Epithelial cell of esophagus (primary cell): ENCODE data around the gene IFI44L.
A peak's percentile ranks its signal among the peaks of the same experiment; 100 is the strongest.

Source experiments
- DNase-seq: peaks from one replicate; pipeline ENCODE4 v3.0.0; 2010; ENCODE audit warnings: low read depth
- H3K4me3 ChIP-seq: 2 replicates; pipeline ENCODE4 v1.5.1; 2011; ENCODE audit warnings: mild to moderate bottlenecking, low read length, control low read depth
- TF ChIP-seq, protein P1 (sequence below): IDR thresholded peaks from 2 replicates; pipeline ENCODE4 v1.5.1; 2011; ENCODE audit warnings: low read depth, mild to moderate bottlenecking, low read length, control low read depth, inconsistent platforms; ENCODE audit not compliant: insufficient read depth; ENCODE audit errors: missing control alignments

IFI44L gene

GRCh38 chr1:78630600-78630999 is 10.4 kb downstream of the IFI44L start:
- no peak for DNase-seq
- TF ChIP-seq, protein P1, sequence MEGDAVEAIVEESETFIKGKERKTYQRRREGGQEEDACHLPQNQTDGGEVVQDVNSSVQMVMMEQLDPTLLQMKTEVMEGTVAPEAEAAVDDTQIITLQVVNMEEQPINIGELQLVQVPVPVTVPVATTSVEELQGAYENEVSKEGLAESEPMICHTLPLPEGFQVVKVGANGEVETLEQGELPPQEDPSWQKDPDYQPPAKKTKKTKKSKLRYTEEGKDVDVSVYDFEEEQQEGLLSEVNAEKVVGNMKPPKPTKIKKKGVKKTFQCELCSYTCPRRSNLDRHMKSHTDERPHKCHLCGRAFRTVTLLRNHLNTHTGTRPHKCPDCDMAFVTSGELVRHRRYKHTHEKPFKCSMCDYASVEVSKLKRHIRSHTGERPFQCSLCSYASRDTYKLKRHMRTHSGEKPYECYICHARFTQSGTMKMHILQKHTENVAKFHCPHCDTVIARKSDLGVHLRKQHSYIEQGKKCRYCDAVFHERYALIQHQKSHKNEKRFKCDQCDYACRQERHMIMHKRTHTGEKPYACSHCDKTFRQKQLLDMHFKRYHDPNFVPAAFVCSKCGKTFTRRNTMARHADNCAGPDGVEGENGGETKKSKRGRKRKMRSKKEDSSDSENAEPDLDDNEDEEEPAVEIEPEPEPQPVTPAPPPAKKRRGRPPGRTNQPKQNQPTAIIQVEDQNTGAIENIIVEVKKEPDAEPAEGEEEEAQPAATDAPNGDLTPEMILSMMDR = no peak
- H3K4me3 ChIP-seq = no peak overlapping the region

DNA sequence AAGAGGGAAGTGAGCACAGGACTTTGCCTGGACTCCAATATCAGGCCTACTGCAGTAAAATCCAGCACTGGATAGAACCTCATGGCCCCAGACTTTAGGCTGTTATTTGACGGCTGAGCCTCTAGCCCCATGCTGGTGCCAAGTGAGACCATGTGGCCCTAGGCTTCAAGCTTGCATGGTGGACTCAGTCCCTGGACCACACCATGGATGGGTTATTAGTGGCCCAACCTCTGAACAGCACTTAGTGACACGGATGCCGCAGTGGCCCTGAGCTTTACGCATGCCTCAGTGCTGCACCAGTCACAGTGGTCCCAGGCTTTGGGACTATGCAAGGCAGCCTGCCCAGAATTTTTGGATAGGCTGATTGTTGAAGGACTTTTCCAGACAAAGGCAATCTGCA is 13.0 kb downstream of the IFI44L start:
- H3K4me3 ChIP-seq = no peak overlapping the region
- TF ChIP-seq, protein P1 = no peak
- DNase-seq = no peak

- DNase-seq = no peak
- no peak overlapping the region for H3K4me3 ChIP-seq
- TF ChIP-seq, protein P1 = no peak
These were observed 20.2 kb downstream of the IFI44L start for GRCh38 chr1:78640462-78640861.

DNA sequence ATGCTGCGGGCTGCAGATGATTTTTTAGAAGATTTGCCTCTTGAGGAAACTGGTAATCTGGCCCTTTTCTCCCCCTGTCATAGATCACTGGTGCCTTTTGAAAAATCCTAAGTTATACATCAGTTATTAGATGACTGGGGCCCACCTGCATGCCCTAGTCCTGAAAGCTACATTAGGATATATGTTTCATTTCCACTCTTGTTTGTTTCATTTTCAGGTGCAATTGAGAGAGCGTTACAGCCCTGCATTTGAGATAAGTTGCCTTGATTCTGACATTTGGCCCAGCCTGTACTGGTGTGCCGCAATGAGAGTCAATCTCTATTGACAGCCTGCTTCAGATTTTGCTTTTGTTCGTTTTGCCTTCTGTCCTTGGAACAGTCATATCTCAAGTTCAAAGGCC is 21.3 kb downstream of the IFI44L start:
- DNase-seq = no peak
- TF ChIP-seq, protein P1 = no peak
- no peak overlapping the region for H3K4me3 ChIP-seq

- DNase-seq = no peak
- no peak overlapping the region for H3K4me3 ChIP-seq
- TF ChIP-seq, protein P1 = no peak
These were observed 25.5 kb downstream of the IFI44L start for GRCh38 chr1:78645723-78646122.

GRCh38 chr1:78647238-78647637 is 27.0 kb downstream of the IFI44L start:
- TF ChIP-seq, protein P1 = no peak
- no peak overlapping the region for H3K4me3 ChIP-seq
- no peak for DNase-seq

DNA sequence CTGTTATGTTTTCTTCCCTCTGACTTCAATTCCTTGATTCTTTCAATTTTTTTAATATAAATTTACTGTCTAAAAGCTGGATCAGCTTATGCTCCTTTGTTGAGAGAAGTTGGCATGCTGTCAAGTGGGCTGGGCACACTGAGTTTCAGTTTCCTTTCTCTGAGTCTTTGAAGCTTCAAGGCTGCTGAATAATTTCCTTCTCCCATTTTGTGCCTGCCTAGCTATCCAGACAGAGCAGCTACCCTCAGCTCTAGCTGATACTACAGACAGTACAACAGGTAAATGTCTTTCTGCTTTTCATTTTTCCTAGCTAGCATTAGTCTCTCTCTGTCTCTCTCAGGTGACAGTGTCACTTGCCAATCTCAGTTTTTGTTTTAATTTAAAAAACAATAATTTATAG is 29.4 kb downstream of the IFI44L start, which contains the start of gene IFI44:
TSS of gene IFI44 (plus strand) at position 204 of the 400 bp plus-strand sequence. CDS start 365 bp downstream, outside the sequence.
- H3K4me3 ChIP-seq = no peak within 1 kb of the TSS
- peak; percentile 75 for DNase-seq
- TF ChIP-seq, protein P1 = no peak
